BJ (cell line): ENCODE measurements around the gene ARSJ. TPM values are rescaled to one million over a fixed set of nuclear protein-coding genes. Genes with fewer than 3 reads are reported as not detected.

Source experiments
- CTCF ChIA-PET: fragments of 350-600 bp; formaldehyde crosslinking; extraction: SDS; loops from one replicate; lab custom pipeline; 2021; ENCODE audit warnings: antibody characterized with exemption, inconsistent platforms; lab: Yijun Ruan, JAX
- POLR2A ChIA-PET: fragments of 300-600 bp; sonication (Branson Sonifier 250); formaldehyde crosslinking; extraction: SDS; loops from one replicate; lab custom pipeline; 2021; ENCODE audit warnings: antibody characterized with exemption; lab: Charles Lee
- DNase-seq: peaks from one replicate; pipeline ENCODE4 v3.0.0-alpha.2; 2011; ENCODE audit warnings: low read depth
- H3K27me3 ChIP-seq: 2 replicates; pipeline ENCODE4 v1.6.0; 2011; ENCODE audit warnings: low read length; ENCODE audit not compliant: control insufficient read depth, insufficient read depth
- H3K36me3 ChIP-seq: 2 replicates; pipeline ENCODE4 v1.5.1; 2011; ENCODE audit warnings: low read length; ENCODE audit not compliant: control insufficient read depth, insufficient read depth
- H3K4me3 ChIP-seq: 2 replicates; pipeline ENCODE4 v1.5.1; 2011; ENCODE audit warnings: low read depth, mild to moderate bottlenecking, control low read depth, low read length
- CTCF ChIP-seq: IDR thresholded peaks from 2 replicates; pipeline ENCODE4 v1.5.1; 2011; ENCODE audit warnings: low read depth, mild to moderate bottlenecking, control low read depth, inconsistent platforms, low read length, moderate library complexity; ENCODE audit not compliant: insufficient read depth
- polyA plus RNA-seq: library from polyadenylated mRNA; depleted of rRNA; stranded (reverse); fragments of >200 nt; gene quantifications from 2 replicates; pipeline ENCODE4 v1.2.3, GENCODE V29; 2011

ARSJ gene
- polyA plus RNA-seq, 1 experiment, result 18.4 TPM

GRCh38 chr4:113951263-113951662, 28.2 kb downstream of the ARSJ start:
- DNase-seq, result no peak
- ChIA-PET CTCF (interaction anchor here (1.0 to 2.8 kb wide), 4 partner anchors 120 to 556 kb away, joined by 3 to 14 read pairs (median 6); no protein-coding TSS in a partner anchor), POLR2A (no interaction called here)
- no peaks in the 10 kb centered on the region; the same call in 1 of the 2 replicates for H3K36me3 ChIP-seq
- no peak for TF ChIP-seq CTCF
- H3K4me3 ChIP-seq, result no peak overlapping the region
- no peaks in the 10 kb centered on the region for H3K27me3 ChIP-seq

- Histone ChIP-seq H3K27me3 (no peaks in the 10 kb centered on the region), H3K36me3 (no peaks in the 10 kb centered on the region; the same call in 1 of the 2 replicates), H3K4me3 (no peak overlapping the region)
- ChIA-PET CTCF (interaction anchor here (0.5 to 2.8 kb wide), 5 partner anchors 11 to 507 kb away, joined by 3 to 14 read pairs (median 3); no protein-coding TSS in a partner anchor), POLR2A (no interaction called here)
- no peak for TF ChIP-seq CTCF
- no peak for DNase-seq
Observed at GRCh38 chr4:113950207-113950606, 29.2 kb downstream of the ARSJ start.

GRCh38 chr4:113947484-113947883, 32.0 kb downstream of the ARSJ start:
- ChIA-PET POLR2A (no interaction called here), CTCF (interaction anchor here (1.7 kb wide), 1 partner anchor 11 kb away, joined by 4 read pairs; no protein-coding TSS in a partner anchor)

GRCh38 chr4:113945906-113946305, 33.5 kb downstream of the ARSJ start:
- ChIA-PET CTCF (no interaction called here), POLR2A (no interaction called here)
- DNase-seq, result no peak
- no peak for TF ChIP-seq CTCF
- Histone ChIP-seq H3K36me3 (no peaks in the 10 kb centered on the region; the same call in 1 of the 2 replicates), H3K27me3 (no peaks in the 10 kb centered on the region), H3K4me3 (no peak overlapping the region)

More at GRCh38 chr4:113947484-113947883, 32.0 kb downstream of the ARSJ start:
- DNase-seq, result no peak
- Histone ChIP-seq H3K4me3 (no peak overlapping the region), H3K36me3 (no peaks in the 10 kb centered on the region; the same call in 1 of the 2 replicates), H3K27me3 (no peaks in the 10 kb centered on the region)
- no peak for TF ChIP-seq CTCF

- CTCF ChIA-PET, result interaction anchor here (1.6 kb wide), 1 partner anchor 39 kb away, joined by 3 read pairs; no protein-coding TSS in a partner anchor
Observed at GRCh38 chr4:113943863-113944262, 35.6 kb downstream of the ARSJ start.

More at GRCh38 chr4:113943863-113944262, 35.6 kb downstream of the ARSJ start:
- TF ChIP-seq CTCF, result no peak
- H3K4me3 ChIP-seq, result no peak overlapping the region
- no peak for DNase-seq
- no peaks in the 10 kb centered on the region; the same call in 1 of the 2 replicates for H3K36me3 ChIP-seq
- H3K27me3 ChIP-seq, result no peaks in the 10 kb centered on the region
- POLR2A ChIA-PET, result no interaction called here
